Uterus (tissue), 2 donors: ENCODE data around the gene ARPP21.

ENCODE experiments used
- POLR2A ChIP-seq, 2 donors: fragments of 450-650 bp; IDR thresholded peaks; one replicate each; pipeline ENCODE4 v1.6.1; 2016; ENCODE audit warnings: antibody characterized with exemption in 2 of 2, mild to moderate bottlenecking in 1 of 2, moderate library complexity in 1 of 2
- TF ChIP-seq, protein P1 (sequence below), 4 experiments: fragments of 200-600 bp in 2 of 4; fragments of 450-650 bp in 2 of 4; sonication (generic) in 2 of 4; IDR thresholded peaks; one replicate each; pipeline ENCODE4 v1.5.1; 2016 to 2019; ENCODE audit warnings: antibody characterized with exemption in 4 of 4, mild to moderate bottlenecking in 2 of 4, moderate library complexity in 1 of 4

DNA sequence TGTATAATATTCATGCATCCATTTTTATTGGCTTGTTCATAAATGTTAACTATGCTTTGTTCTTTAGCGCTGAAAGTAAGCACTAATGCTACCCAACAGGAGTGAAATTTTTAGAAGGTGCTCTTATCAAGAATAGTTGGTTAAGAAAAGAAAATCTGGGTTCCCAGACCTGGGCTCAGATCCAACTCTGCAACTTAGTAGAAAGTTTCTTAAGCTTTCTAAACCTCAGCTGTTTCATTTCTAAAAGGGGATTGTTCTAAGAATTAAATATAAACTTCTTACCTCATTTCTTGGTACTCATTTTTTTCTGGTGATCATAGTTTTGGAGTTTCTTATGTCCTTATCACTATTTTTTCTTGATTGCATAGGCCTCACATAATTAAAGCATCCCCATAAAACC is 12.1 kb downstream of the ARPP21 start:
- TF ChIP-seq, protein P1, sequence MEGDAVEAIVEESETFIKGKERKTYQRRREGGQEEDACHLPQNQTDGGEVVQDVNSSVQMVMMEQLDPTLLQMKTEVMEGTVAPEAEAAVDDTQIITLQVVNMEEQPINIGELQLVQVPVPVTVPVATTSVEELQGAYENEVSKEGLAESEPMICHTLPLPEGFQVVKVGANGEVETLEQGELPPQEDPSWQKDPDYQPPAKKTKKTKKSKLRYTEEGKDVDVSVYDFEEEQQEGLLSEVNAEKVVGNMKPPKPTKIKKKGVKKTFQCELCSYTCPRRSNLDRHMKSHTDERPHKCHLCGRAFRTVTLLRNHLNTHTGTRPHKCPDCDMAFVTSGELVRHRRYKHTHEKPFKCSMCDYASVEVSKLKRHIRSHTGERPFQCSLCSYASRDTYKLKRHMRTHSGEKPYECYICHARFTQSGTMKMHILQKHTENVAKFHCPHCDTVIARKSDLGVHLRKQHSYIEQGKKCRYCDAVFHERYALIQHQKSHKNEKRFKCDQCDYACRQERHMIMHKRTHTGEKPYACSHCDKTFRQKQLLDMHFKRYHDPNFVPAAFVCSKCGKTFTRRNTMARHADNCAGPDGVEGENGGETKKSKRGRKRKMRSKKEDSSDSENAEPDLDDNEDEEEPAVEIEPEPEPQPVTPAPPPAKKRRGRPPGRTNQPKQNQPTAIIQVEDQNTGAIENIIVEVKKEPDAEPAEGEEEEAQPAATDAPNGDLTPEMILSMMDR (IDR thresholded peaks at IDR 0.05), result no peak
- TF ChIP-seq POLR2A (IDR thresholded peaks at IDR 0.05), result no peak
